IPS DF 6.9 (cell line): Measurements from ENCODE around the gene MPP1.
"Not testable (repeated sequence)": the region's sequence is repeated elsewhere in the genome, so short reads cannot be mapped to it uniquely, and the experiment has no call there.

ENCODE experiments used
- DNase-seq: peaks from one replicate; pipeline ENCODE4 v3.0.0-alpha.2; 2013; ENCODE audit warnings: low read depth, low spot score
- H3K27ac ChIP-seq: one replicate; pipeline ENCODE4 v1.5.1; 2013; ENCODE audit warnings: low read length, control low read depth
- H3K27me3 ChIP-seq: 2 replicates; pipeline ENCODE4 v1.6.1; 2013; ENCODE audit warnings: mild to moderate bottlenecking, low read length; ENCODE audit not compliant: control insufficient read depth, insufficient read depth
- H3K36me3 ChIP-seq: 2 replicates; pipeline ENCODE4 v1.6.1; 2013; ENCODE audit warnings: low read length; ENCODE audit not compliant: control insufficient read depth, insufficient read depth
- H3K4me1 ChIP-seq: 2 replicates; pipeline ENCODE4 v1.6.1; 2013; ENCODE audit warnings: low read length; ENCODE audit not compliant: control insufficient read depth, insufficient read depth
- H3K4me3 ChIP-seq: 2 replicates; pipeline ENCODE4 v1.5.1; 2013; ENCODE audit warnings: mild to moderate bottlenecking, low read length
- H3K9me3 ChIP-seq: 2 replicates; pipeline ENCODE4 v1.6.1; 2013; ENCODE audit warnings: low read length, inconsistent platforms; ENCODE audit not compliant: control insufficient read depth, insufficient read depth
- WGBS: extraction: QIAGEN DNeasy Blood & Tissue Kit; methylation state at CpG from one replicate; pipeline ENCODE4 v1.1.7; 2013; ENCODE audit warnings: mixed read lengths, missing lambda C conversion rate; ENCODE audit not compliant: insufficient read length, insufficient coverage; 5-methylcytosine and 5-hydroxymethylcytosine counted together

The MPP1 gene

DNA sequence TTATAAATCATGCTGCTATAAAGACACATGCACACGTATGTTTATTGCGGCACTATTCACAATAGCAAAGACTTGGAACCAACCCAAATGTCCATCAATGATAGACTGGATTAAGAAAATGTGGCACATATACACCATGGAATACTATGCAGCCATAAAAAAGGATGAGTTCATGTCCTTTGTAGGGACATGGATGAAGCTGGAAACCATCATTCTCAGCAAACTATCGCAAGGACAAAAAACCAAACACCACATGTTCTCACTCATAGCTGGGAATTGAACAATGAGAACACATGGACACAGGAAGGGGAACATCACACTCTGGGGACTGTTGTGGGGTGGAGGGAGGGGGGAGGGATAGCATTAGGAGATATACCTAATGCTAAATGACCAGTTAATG, 20.3 kb upstream of the MPP1 start:
- H3K36me3 ChIP-seq, H3K4me1 ChIP-seq, H3K27ac ChIP-seq, H3K27me3 ChIP-seq, H3K9me3 ChIP-seq, DNase-seq, H3K4me3 ChIP-seq: not testable (repeated sequence)
- no CpG with 5 or more reads among the region's 3 CpGs for WGBS

DNA sequence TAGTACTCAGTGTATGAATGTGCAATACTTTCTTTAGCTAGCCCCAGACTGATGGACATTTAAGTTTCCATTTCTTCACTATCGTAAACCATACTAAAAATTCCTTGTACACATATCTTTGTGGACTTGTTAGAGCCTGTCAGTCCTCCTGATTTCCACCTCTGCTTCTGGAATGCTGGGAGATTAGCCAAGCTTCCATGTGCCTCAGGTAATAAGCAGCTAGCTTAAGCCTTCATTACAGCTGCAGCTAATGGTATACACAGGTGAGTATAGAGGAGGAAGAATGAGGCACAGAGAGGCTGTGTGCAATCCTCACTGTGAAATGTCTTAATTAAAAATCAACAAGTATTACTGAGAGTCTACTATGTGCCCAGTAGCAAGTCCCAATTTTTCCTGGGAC, 19.4 kb upstream of the MPP1 start:
- DNase-seq = no peak
- no peaks in the 10 kb centered on the region for H3K27me3 ChIP-seq
- H3K4me1 ChIP-seq = no peaks in the 10 kb centered on the region
- no CpG with 5 or more reads among the region's 1 CpG for WGBS
- H3K4me3 ChIP-seq = no peak overlapping the region
- no peaks in the 10 kb centered on the region for H3K9me3 ChIP-seq
- no peaks in the 10 kb centered on the region for H3K36me3 ChIP-seq
- no peak overlapping the region for H3K27ac ChIP-seq

DNA sequence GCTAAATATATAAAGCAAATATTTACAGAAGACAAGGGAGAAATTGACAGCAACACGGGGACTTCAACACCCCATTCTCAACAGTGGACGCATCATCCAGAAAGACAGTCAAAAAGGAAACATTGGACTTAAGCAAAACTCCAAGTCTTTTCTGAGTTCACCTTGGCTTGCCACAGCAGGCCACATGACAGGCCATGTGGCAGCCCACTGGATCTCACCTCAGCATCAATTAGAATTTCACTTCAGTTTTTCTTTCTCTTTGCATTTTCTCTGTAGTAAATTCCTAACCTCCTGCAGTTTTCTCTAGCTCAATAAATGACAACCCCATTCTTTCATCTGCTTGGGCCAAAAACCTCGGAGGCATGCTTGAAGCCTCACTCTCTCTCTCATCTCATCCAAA, 16.7 kb upstream of the MPP1 start:
- no peak for DNase-seq
- H3K4me3 ChIP-seq = no peak overlapping the region
- WGBS = no CpG with 5 or more reads among the region's 3 CpGs
- H3K36me3 ChIP-seq = no peaks in the 10 kb centered on the region
- no peaks in the 10 kb centered on the region for H3K27me3 ChIP-seq
- H3K4me1 ChIP-seq = no peaks in the 10 kb centered on the region; the same call in 1 of the 2 replicates
- H3K27ac ChIP-seq = no peak overlapping the region
- no peaks in the 10 kb centered on the region for H3K9me3 ChIP-seq

DNA sequence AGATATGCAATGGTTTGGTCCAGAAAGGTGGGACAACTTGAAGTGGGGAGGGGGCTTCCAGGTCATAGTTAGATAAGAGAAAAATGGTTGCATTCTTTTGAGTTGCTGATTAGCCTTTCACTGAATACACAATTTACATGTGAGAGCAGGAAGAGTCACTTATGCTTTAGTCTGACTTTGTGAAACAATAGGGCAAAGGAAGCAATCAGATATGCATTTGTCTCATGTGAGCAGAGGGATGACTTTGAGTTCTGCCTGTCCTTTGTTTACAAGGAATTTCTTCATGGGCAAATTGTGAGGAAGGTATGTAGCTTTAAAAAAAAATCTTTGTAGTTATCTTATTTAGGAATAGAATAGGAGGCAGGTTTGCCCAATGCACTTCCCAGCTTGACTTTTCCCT, 16.2 kb upstream of the MPP1 start:
- H3K9me3 ChIP-seq = no peaks in the 10 kb centered on the region
- no peak overlapping the region for H3K27ac ChIP-seq
- H3K4me3 ChIP-seq = no peak overlapping the region

DNA sequence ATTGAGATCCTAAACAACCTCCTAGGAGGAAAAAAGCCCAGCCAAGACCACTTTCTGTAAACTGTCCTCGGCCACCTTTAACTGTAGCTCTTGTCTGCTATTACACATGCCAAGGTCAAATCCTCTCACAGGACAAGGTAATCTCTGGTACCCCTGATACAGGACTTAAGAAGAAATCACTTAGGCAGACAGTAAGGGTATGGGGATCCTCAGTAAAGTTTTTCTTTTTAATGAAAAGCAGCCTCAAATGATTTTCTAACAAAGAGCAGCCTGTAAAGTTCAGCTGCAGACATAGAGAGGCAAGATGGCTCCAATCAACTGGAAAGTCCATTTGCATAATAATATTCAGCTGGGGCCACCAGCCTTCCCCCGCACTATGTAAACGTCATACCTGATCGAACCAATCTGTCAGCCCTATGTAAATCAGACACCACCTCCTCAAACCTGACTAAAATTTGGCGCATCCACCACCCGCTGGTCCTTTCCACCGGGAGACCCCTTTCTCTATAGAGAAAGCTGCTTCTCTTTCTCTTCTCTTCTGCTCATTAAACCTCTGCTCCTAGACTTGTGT, 14.6 kb upstream of the MPP1 start:
- WGBS = no CpG with 5 or more reads among the region's 7 CpGs

More for the DNA sequence above, 16.2 kb upstream of the MPP1 start:
- H3K27me3 ChIP-seq = no peaks in the 10 kb centered on the region
- H3K4me1 ChIP-seq = no peaks in the 10 kb centered on the region; the same call in 1 of the 2 replicates
- no peak for DNase-seq
- H3K36me3 ChIP-seq = no peaks in the 10 kb centered on the region

DNA sequence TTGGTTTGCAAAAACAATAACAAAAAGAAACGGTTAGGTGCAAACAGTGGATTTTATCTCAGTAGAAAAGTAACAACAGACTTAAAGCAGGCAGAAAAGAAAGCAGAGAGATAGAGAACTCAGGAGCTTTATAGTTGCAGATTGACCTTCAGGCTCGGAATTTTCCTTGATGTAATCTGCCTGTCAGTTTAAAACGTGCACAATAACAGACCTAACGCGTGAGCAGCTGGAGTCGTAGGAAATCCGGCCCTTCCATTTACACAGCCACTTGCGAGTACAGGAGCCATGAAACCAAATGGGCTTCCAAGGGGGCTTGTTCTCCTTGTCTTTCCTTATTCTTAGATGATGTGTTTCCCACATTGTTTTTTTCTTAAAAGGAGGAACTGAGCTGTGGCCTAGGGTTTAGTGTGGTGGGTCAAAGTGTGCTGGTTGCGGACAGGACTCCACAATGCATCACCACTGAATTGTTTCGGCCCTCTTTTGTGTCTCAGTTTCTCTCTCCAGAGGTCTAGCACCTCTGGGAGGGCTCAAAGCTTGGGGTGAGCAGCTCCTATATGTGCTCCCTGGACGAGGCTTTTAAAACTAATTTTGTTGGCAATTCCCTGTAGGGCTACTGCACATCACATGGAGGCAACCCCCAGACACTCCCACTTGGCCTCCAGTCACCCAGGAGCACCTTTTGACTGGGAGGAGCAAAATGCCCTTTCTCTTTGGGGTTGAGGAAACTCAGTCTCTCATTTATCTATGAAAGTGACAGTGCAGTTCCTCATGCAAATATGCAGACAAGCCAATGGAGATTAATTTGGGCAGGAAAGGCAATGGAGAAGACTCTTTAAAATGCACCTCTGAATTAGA, 13.9 kb upstream of the MPP1 start:
- Histone ChIP-seq H3K27ac (no peak overlapping the region), H3K4me3 (no peak overlapping the region), H3K4me1 (no peaks in the 10 kb centered on the region; the same call in 1 of the 2 replicates), H3K36me3 (no peaks in the 10 kb centered on the region), H3K9me3 (no peaks in the 10 kb centered on the region), H3K27me3 (no peaks in the 10 kb centered on the region)
- DNase-seq = no peak
- no CpG with 5 or more reads among the region's 11 CpGs for WGBS

More for the DNA sequence above, 14.6 kb upstream of the MPP1 start:
- no peaks in the 10 kb centered on the region; the same call in 1 of the 2 replicates for H3K4me1 ChIP-seq
- no peaks in the 10 kb centered on the region for H3K27me3 ChIP-seq
- H3K9me3 ChIP-seq = no peaks in the 10 kb centered on the region
- H3K4me3 ChIP-seq = no peak overlapping the region
- H3K36me3 ChIP-seq = no peaks in the 10 kb centered on the region
- no peak overlapping the region for H3K27ac ChIP-seq
- no peak for DNase-seq

DNA sequence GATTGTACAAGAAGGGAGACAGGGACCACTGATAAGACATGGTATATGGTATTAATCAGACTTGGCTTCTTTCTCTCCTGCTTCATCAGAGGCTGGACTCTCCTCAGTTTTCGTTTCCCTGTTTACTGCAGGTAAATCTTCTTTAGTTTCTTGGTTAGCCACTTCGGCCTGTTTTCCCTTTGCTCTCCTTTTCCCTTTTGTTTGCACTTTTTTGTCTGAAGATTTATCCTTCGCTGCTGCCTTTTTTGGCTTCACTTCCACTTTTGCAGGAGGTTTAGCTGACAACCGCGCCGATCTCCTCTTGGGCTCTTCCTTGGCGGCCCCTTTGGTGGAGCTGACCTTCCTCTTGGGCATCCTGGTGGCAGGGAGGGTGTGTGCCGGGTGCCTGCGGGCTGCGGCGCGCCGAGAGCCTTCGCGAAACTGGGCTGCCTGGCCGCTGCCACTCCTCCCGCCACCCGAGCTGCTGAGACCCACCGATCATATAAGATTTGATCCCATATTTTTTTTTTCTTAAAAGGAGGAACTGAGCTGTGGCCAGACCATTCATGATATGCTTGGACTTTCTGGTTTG, 11.8 kb upstream of the MPP1 start:
- DNase-seq, H3K36me3 ChIP-seq, H3K27me3 ChIP-seq, H3K4me3 ChIP-seq, H3K4me1 ChIP-seq, H3K9me3 ChIP-seq, H3K27ac ChIP-seq: not testable (repeated sequence)
- WGBS = no CpG with 5 or more reads among the region's 19 CpGs

DNA sequence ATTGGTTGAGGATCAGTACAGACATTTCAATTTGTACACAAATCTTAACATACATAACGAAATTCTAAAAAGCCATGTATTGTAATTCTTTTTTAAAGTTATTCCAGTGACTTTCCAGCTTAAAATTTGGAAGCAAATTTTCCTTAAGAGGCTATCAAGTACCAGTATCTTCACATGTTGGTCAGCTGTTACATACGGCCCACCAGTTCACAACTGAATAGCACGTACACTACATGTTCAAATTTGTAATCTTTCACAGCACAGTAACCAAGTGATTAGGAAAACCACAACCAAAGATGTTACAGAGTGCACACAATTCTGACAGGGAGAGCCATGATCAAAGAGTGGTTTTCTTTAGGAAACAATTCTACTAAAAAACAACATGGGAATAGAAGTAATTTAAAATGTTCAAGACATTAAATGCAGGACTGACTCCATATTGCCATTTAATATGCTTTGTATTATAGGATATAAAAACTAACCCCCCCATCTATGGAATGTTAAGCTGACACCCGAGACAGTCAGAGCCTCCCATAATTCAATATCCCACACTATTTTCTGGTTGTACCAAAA, 11.1 kb upstream of the MPP1 start:
- not testable (repeated sequence) for DNase-seq
- no CpG with 5 or more reads among the region's 4 CpGs for WGBS

DNA sequence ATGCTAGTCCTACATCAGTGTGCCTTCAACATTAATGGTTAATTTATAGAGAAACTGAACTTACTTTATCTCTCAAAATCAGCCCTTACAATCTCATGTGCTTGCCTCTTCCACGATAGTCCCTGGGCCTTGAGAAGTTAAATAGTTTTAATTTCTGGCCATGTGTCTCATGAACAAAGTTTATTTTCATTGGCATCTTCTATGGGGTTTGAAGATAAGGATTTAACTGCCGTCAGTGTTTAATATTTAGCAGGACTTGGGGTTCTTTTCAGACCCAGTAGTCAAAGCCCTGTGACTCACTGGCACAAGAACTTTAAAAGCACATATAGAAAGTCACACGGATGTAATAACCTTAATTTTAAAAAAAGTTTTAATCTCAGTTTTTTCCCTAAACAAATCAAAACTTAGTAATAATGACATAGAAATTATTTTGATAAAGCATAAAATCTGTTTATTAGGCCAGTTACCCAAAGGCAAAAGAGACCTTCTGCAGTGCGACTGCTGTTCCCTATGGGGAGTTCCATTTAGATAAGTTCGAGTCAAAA, 10.1 kb upstream of the MPP1 start:
- Histone ChIP-seq H3K36me3 (no peaks in the 10 kb centered on the region), H3K4me3 (no peak overlapping the region), H3K27me3 (no peaks in the 10 kb centered on the region), H3K27ac (no peak overlapping the region), H3K9me3 (no peaks in the 10 kb centered on the region), H3K4me1 (no peaks in the 10 kb centered on the region; the same call in 1 of the 2 replicates)
- no CpG with 5 or more reads among the region's 5 CpGs for WGBS
- DNase-seq = no peak

More for the DNA sequence above, 11.1 kb upstream of the MPP1 start:
- not testable (repeated sequence) for H3K27ac ChIP-seq, H3K4me1 ChIP-seq, H3K27me3 ChIP-seq, H3K36me3 ChIP-seq, H3K9me3 ChIP-seq, H3K4me3 ChIP-seq

DNA sequence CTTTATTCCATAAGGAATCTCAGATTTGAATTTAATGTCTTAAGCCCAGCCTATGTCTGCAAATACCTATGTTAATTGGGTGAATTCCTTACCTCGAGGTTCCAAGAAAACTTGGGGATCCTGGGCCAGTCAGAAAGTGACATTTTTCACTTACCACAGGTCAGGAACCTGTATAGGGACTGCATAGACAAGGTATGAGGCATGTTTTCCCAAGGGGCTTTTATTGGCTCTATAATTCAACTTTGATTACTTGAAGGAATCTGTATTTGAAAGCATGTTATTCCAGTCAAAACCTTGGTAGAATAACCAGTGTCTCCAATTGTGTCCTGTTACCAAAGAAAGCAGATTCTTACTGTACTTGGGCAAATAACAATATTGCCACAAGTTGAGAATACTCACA, 8.5 kb upstream of the MPP1 start:
- WGBS = no CpG with 5 or more reads among the region's 1 CpG
- Histone ChIP-seq H3K27me3 (no peaks in the 10 kb centered on the region), H3K9me3 (no peaks in the 10 kb centered on the region)

More for the DNA sequence above, 8.5 kb upstream of the MPP1 start:
- no peak for DNase-seq
- Histone ChIP-seq H3K27ac (no peak overlapping the region), H3K36me3 (no peaks in the 10 kb centered on the region), H3K4me1 (no peaks in the 10 kb centered on the region), H3K4me3 (no peak overlapping the region)
